SIG-M5 treated with dmso at 0.1 percent for 504 hours (cell line): ENCODE data around the gene UVRAG.

Experiments
- DNase-seq: peaks from one replicate; lab custom pipeline; 2025; ENCODE audit not compliant: unreplicated experiment; lab: John Stamatoyannopoulos, UW

UVRAG gene

DNA sequence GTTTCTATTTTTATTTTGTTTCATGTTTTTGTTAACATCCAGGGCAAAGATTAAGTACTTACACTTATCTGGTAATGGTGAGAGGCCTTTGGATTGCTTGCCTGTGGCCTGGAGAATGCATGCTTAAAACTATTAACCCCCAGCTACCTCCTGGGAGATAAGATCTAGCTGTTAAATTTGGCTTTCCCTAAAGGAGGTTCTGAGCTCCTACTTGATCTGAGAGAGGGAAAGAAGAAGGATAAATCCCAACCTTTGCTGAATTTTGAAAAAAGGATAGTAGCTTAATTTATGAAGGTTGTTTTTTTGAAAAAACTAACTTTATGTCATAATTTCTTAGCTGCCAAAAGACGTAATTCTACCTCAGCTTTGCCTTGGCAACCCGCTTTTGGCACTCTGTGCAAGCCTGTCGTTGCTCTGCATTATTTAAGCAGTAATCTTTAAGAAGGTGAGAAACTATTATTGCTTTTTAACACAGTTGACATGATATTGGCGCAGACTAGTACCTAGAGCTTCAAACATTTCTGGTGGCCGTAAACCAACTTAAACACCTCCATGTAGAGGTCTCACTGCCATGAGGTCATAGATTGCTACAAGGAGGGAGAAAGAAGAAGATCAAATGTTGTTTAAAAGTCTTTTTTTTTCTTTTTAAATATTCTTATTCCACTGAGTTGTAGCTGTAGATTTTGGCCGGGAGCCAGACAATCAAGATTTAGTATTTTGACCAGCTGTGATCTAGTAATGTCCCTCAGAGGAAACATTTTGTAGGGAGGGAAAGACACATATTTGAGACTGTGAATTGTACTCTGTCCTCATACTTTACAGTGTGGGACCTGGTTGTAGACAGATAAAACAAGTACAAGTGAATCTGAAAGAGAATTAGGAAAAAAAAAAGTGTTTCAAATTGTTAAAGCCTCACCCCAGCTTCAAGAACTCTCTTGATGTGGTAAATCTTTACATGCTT lies 316.9 kb downstream of the UVRAG start:
- DNase-seq: no peak

DNA sequence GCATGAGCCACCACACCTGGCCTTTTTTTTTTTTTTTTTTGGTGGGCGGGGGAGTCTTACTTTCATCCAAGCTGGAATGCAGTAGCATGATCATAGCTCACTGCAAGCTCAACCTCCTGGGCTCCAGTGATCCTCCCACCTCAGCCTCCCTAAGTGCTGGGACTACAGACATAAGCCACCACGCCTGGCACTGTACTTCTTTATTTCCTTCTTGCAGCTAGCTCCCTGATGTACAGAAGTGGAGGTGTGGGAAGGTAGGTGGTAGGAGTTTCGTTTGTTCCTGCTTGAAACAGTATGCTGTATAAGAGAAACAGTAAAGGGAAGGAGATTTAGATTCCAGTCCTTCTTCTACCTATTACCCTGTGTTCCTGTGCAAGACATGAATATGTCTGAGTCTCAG lies 319.2 kb downstream of the UVRAG start:
- no peak for DNase-seq

GRCh38 chr11:76135491-76135890 lies 320.5 kb downstream of the UVRAG start:
- no peak for DNase-seq

DNA sequence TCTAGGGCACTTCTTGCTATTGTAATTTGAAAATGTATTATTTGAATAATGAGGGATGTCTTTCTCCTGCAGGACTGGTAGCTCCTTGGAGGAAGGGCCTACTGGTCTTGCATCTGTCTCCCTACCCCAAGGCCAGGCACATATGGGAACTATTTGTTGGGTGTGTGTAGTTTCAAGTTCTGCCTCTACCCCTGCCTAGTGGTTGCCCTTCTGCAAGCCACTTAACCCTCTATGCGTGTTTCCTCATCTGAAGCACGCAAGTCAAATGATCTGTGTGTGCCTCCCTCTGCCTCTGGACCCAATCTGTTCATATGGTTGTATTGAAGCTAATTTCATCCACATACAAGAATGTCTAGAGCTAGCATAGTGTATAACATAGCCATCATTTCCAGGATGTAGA lies 324.3 kb downstream of the UVRAG start:
- DNase-seq: peak; percentile 4

GRCh38 chr11:76140912-76141574 lies 326.0 kb downstream of the UVRAG start:
- no peak for DNase-seq

DNA sequence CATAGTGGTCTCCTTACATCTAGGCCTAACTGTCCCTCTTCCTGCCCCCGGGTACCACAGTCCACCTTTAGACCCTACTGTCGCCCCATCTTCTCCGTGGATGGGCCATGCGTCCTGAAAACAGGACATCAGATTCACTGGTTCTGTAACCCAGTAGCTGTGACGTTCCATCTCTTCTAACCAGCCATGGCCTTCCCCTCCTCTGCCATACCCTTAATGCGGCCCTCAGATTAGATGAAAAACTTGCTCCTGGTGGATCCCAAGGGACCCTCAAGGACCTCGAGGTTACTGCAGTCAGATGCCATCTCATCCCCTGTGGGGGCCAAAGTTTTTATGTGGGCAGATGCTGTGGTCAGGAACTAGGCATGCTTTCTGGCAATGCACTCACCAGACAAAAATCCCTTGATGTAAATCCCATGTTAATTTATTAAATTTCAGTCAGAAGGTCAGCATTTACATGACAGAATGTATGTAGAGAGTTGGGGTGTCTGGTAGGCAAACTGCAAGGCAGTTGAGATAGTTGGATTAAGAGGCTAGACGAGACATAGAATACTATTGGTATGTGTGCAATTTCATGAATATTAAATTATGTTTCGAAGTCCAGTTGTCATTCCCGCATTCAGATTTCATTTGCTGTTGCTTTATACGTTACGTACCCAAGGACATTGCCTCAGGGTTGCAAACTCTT lies 327.0 kb downstream of the UVRAG start:
- no peak for DNase-seq

DNA sequence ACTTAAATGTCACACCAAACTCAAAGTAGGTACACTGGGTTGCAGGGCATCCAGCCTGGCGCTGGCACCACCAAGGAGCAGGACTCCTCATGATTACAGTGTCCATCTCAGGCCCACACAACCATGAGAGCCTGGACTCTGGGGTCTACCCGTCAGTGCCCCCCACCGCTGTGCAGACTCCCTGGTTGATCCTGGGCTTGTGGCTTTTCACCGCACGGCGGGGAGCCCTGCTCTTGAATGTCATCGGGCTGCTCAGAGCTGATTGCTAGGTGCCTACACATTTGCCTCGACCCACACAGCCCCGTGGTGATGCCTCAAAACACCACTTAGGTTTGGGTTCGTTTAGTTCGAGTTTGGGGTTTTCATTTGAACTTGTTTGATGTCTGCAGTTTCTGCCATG lies 328.3 kb downstream of the UVRAG start:
- DNase-seq: no peak

- DNase-seq: no peak
Measured at GRCh38 chr11:76147106-76147740, 332.2 kb downstream of the UVRAG start.

GRCh38 chr11:76148231-76148630 lies 333.2 kb downstream of the UVRAG start:
- DNase-seq: no peak

GRCh38 chr11:76148941-76149613 lies 334.1 kb downstream of the UVRAG start:
- no peak for DNase-seq

DNA sequence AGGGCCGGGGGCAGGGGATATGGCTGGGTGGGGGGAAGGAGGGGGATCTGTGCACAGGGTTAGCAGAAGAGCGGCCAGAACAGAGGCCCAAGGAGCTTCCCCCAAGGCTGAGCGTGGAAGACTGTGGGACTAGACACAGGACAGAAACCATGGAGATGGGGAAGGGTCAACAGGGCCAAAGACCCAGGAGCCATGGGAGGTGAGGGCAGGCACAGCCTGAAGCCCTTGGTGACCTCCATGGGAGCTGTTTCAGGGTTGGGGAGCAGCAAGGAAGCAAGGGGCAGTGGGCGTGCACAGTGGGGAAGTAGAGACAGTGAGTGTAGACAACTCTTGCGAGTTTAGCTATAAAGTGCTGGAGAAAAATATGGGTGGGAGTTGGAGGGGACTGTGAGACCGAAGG lies 334.7 kb downstream of the UVRAG start:
- DNase-seq: no peak

- DNase-seq: no peak
Measured at GRCh38 chr11:76150141-76150540, 335.1 kb downstream of the UVRAG start.

- DNase-seq: no peak
Measured at GRCh38 chr11:76151556-76152085, 336.6 kb downstream of the UVRAG start.

GRCh38 chr11:76152086-76152681 lies 337.2 kb downstream of the UVRAG start:
- DNase-seq: peak; percentile 73

- peak; percentile 41 for DNase-seq
Measured at GRCh38 chr11:76152741-76153570, 337.9 kb downstream of the UVRAG start.

GRCh38 chr11:76153571-76153923 lies 338.5 kb downstream of the UVRAG start:
- peak; percentile 41 for DNase-seq

GRCh38 chr11:76155500-76156227 lies 340.7 kb downstream of the UVRAG start:
- DNase-seq: no peak

GRCh38 chr11:76156971-76157427 lies 342.0 kb downstream of the UVRAG start:
- DNase-seq: no peak
